GM19397 (cell line): ENCODE results near the gene TBC1D10B.
"Not testable (repeated sequence)": the region's sequence is repeated elsewhere in the genome, so short reads cannot be mapped to it uniquely, and the experiment has no call there.

Experiments used
- ATAC-seq: cut with Tn5 transposase; IDR thresholded peaks from one replicate; pipeline ENCODE4 v1.9.1; 2021; ENCODE audit warnings: mild to moderate bottlenecking, moderate library complexity; ENCODE audit not compliant: unreplicated experiment

Gene TBC1D10B

GRCh38 chr16:30337964-30338357, 32.3 kb downstream of the TBC1D10B start:
- not testable (repeated sequence) for ATAC-seq

DNA sequence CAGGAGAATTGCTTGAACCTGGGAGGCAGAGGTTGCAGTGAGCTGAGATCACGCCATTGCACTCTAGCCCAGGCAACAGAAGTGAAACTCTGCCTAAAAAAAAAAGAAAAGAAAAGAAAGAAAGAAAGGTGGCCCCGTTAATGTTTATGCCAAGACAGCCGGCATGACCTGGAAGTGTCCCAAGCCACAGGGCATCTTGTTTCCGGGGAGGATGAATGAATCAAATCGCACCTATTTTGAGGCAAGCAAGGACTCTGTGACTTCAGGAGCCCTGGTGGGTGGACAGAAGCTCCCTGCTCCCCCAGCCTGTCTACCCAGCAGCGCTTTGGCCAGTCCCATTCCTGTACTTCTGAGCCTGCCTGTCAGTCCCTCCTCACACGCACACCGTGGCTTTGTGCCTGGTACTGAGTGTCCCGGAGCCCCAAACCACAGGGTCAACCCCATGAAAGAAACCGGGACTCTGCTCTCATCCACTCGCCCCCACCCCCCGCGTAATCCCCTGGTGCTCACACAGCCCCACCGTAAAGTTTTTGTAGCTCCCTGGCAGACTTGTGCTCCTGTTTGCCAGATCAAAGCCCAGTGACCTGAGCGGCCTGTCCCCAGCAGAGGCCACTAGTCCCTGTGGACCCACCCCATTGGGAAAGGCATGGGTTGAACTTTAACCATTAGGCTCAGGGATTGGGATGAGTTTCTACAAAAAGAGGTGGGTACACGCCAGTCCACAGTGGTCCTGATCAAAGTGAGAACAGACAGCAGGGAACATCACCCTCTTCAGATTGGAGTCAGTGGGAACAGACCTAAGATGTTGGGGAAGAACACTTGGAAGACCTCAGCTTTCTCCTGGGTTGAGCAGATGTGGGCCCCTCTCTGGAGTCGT, 34.5 kb downstream of the TBC1D10B start:
- no peak for ATAC-seq

DNA sequence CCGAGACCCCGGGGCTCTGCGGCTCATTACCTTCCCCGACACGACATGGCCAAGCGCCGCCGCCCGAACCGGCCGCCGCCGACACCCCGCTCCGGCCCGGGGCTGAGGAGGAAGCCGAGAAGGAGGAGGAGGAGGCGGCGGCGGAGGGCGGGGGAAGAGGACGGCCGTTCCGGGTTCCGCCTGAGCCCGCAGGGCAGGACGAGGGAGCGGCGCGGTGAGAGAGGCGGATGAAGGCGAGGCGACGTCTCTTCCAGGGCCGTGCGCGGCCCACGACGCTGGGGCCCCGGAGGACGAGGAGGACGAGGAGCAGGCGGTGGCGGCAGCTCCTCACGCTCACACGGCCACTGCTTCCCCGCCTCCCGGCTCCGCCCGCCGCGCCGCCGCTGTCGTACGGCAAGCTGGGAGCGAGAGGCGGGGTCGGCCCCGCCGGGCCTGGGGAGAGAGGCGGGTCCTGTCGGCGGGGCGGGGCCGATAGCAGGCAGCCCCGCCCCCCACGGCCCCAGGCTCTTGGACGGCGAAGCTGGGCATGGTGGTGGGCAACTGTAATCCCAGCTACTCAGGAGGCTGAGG, 35.2 kb downstream of the TBC1D10B start:
- ATAC-seq = peak; percentile 77

GRCh38 chr16:30334473-30334989, 35.8 kb downstream of the TBC1D10B start:
- ATAC-seq = peak; percentile 89

DNA sequence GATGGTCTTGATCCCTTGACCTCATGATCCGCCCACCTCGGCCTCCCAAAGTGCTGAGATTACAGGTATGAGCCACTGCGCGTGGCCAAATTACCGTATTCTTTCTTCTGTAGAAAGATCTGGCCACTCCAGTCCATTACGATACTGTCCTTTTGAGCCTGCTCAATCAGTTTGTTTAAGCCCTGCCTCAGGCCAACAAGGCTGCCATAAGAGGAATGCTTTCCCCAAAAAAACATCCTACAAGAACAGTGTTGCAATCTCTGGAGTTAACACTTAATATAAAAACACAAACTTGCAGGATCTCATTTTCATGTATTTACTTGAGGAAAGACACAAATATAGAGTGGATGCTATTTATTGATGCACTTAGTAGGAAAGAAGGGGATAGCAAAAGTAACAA, 46.1 kb downstream of the TBC1D10B start:
- not testable (repeated sequence) for ATAC-seq

DNA sequence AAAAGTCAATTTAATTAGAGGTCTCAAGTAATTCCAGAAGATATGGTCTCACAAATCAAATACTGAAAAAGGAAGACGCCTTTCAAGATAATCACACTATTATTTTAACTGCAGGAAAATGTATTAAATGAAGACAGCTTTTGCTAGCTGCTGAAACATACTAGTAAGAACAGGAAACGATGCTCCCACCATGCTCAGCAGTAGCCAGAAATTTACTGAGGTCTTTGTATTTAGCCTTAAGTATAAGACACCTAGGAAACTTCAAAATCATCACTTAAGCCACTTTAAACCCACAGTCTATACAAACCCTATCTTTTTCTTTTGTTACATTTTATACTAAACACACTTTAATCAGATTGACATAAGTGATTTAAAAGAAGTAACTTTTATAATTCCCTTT, 51.6 kb downstream of the TBC1D10B start:
- not testable (repeated sequence) for ATAC-seq

- ATAC-seq = not testable (repeated sequence)
Measured at GRCh38 chr16:30310937-30311336, 59.4 kb downstream of the TBC1D10B start.

GRCh38 chr16:30309255-30309654, 61.0 kb downstream of the TBC1D10B start:
- not testable (repeated sequence) for ATAC-seq
